Esophagus muscularis mucosa (tissue), 3 donors: ENCODE results near the gene ANTKMT.

Experiments used
- POLR2A ChIP-seq: fragments of 450-650 bp; IDR thresholded peaks from one replicate; pipeline ENCODE4 v1.6.1; 2017; ENCODE audit warnings: antibody characterized with exemption, moderate library complexity, mild to moderate bottlenecking, low read depth
- POLR2AphosphoS5 ChIP-seq, 2 donors: sonication (generic); formaldehyde crosslinking; IDR thresholded peaks; one replicate each; pipeline ENCODE4 v1.6.1; 2017; ENCODE audit warnings: antibody characterized with exemption in 2 of 2
- TF ChIP-seq, protein P1 (sequence below), 3 experiments: fragments of 200-600 bp in 2 of 3; fragments of 450-650 bp in 1 of 3; sonication (generic) in 2 of 3; IDR thresholded peaks; one replicate each; pipeline ENCODE4 v1.5.1; 2017 to 2019; ENCODE audit warnings: antibody characterized with exemption in 3 of 3, mild to moderate bottlenecking in 2 of 3, moderate library complexity in 1 of 3

- TF ChIP-seq POLR2A = no peak
- TF ChIP-seq, protein P1, sequence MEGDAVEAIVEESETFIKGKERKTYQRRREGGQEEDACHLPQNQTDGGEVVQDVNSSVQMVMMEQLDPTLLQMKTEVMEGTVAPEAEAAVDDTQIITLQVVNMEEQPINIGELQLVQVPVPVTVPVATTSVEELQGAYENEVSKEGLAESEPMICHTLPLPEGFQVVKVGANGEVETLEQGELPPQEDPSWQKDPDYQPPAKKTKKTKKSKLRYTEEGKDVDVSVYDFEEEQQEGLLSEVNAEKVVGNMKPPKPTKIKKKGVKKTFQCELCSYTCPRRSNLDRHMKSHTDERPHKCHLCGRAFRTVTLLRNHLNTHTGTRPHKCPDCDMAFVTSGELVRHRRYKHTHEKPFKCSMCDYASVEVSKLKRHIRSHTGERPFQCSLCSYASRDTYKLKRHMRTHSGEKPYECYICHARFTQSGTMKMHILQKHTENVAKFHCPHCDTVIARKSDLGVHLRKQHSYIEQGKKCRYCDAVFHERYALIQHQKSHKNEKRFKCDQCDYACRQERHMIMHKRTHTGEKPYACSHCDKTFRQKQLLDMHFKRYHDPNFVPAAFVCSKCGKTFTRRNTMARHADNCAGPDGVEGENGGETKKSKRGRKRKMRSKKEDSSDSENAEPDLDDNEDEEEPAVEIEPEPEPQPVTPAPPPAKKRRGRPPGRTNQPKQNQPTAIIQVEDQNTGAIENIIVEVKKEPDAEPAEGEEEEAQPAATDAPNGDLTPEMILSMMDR (IDR thresholded peaks at IDR 0.05) = peak in 1 of 3 experiments; percentile 15
- peak; percentile 15 to 36 for TF ChIP-seq POLR2AphosphoS5 (IDR thresholded peaks at IDR 0.05)
Observed at GRCh38 chr16:714558-715476, 6.1 kb upstream of the ANTKMT start, which contains the start of gene METRN.
